Esophagus (tissue), 2 donors: Measurements from ENCODE around the gene BORCS5. TPM values are rescaled to one million over a fixed set of nuclear protein-coding genes. Genes with fewer than 3 reads are reported as not detected.
"Not testable (repeated sequence)": the region's sequence is repeated elsewhere in the genome, so short reads cannot be mapped to it uniquely, and the experiment has no call there.

Source experiments
- H3K27ac ChIP-seq, 2 donors: one replicate each; pipeline ENCODE4 v1.5.1; 2013; ENCODE audit warnings: low read depth in 2 of 2, mild to moderate bottlenecking in 2 of 2, inconsistent platforms in 1 of 2, low read length in 1 of 2, moderate library complexity in 1 of 2
- H3K27me3 ChIP-seq, 2 donors: one replicate each; pipeline ENCODE4 v1.6.1; 2013; ENCODE audit warnings: low read length in 2 of 2, control low read depth in 1 of 2, mild to moderate bottlenecking in 1 of 2; ENCODE audit not compliant: insufficient read depth in 2 of 2, control insufficient read depth in 1 of 2
- H3K36me3 ChIP-seq, 2 donors: one replicate each; pipeline ENCODE4 v1.6.1; 2013; ENCODE audit warnings: low read length in 1 of 2; ENCODE audit not compliant: control insufficient read depth in 2 of 2, insufficient read depth in 2 of 2
- H3K4me1 ChIP-seq, 2 donors: one replicate each; pipeline ENCODE4 v1.6.1; 2013; ENCODE audit warnings: low read length in 1 of 2; ENCODE audit not compliant: control insufficient read depth in 2 of 2, insufficient read depth in 2 of 2
- H3K4me3 ChIP-seq, 2 donors: one replicate each; pipeline ENCODE4 v1.5.1; 2013; ENCODE audit warnings: low read length in 2 of 2, mild to moderate bottlenecking in 2 of 2, low read depth in 1 of 2, moderate library complexity in 1 of 2
- H3K9me3 ChIP-seq, 2 donors: one replicate each; pipeline ENCODE4 v1.6.1; 2013; ENCODE audit warnings: mild to moderate bottlenecking in 2 of 2, low read depth in 1 of 2, low read length in 1 of 2, moderate library complexity in 1 of 2; ENCODE audit not compliant: control insufficient read depth in 2 of 2, insufficient read depth in 1 of 2
- whole genome bisulfite sequencing, 2 donors: extraction: QIAGEN DNeasy Blood & Tissue Kit; methylation state at CpG; one replicate each; pipeline ENCODE4 v1.1.7; 2013; 5-methylcytosine and 5-hydroxymethylcytosine counted together
- polyA plus RNA-seq, 2 donors: library from polyadenylated mRNA; stranded (reverse); fragments of 200-250 nt; gene quantifications; one replicate each; pipeline ENCODE4 v1.2.3, GENCODE V29; 2013
- donor health status: healthy with polysubstance abuse.
- donor health status: Bipolar disorder and iron deficiency.

BORCS5 gene
- polyA plus RNA-seq, 2 donors, result 2.6 to 11.1 TPM

DNA sequence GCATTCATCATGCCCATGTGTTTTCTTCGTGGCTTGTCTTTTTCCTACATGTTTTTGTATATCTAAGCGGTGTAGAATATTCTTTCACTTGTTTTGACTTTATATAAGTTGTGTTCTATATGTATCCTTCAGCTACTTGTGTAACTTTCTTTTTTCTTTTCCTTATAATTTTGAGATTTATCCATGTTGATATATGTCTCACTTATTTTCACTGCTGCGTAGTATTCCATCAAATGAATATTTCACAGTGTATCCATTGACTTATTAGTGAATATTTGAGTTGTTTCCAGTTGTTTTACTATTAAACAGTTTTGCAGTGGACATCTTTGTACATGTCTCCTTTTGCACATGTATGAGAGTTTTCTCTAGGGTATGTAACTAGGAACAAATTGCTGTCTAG, 43.9 kb downstream of the BORCS5 start:
- 92 to 99% methylated on average over 3 of the region's 3 CpGs for WGBS, 2 donors
- no peaks in the 10 kb centered on the region for H3K4me1 ChIP-seq
- no peaks in the 10 kb centered on the region for H3K9me3 ChIP-seq
- no peak overlapping the region for H3K4me3 ChIP-seq
- no peak overlapping the region for H3K27ac ChIP-seq
- H3K27me3 ChIP-seq, result no peaks in the 10 kb centered on the region
- no peaks in the 10 kb centered on the region for H3K36me3 ChIP-seq

DNA sequence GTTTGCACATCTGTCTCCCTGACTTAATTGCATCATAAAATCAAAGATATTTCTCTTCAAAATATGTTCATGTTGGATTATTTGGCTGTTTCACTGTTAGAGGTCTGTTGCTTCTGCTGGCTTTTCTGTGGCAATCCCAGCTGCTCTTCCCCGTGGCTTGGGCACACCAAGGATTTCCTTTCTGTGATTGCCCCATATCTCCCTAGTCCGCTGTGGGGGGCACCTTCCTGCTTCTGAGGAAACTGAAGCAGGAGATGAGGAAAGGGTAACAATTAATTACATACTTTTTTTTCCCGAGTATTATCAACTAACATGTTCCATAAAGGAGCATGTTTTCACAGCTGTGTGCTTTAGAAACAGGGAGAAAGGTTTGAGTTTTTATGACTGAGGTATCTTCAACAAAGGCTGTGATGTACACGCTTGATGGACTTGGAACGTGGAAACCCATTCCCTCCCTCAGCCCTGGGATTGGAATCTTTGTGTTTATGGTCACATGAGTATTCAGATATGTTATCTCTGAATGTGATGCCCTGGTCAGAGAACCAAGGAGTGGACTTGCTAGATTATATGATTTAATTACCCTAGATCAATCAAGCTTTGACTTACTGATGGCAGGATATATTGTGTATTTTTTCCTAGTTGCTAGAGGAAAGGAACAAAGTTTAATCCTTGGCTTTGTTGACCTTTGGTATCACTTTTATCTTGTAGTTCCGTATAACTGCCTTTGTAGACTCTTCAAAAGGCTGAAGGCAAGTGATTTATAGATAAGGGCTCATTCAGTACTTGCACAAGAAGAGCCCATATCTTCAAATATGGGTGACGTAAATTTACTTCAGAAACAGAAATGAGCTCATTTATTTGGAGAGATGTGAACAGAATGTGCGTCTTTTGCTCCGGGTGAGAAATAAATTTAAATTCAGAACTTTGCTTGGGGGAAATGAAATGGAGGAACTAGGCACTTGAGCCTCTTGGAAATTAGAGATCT, 46.7 kb downstream of the BORCS5 start:
- no peaks in the 10 kb centered on the region for H3K27me3 ChIP-seq
- 60 to 77% methylated on average over 9 of the region's 9 CpGs for WGBS, 2 donors
- no peaks in the 10 kb centered on the region for H3K9me3 ChIP-seq
- no peaks in the 10 kb centered on the region for H3K36me3 ChIP-seq
- no peak overlapping the region for H3K4me3 ChIP-seq
- no peak overlapping the region for H3K27ac ChIP-seq
- H3K4me1 ChIP-seq, result no peaks in the 10 kb centered on the region

DNA sequence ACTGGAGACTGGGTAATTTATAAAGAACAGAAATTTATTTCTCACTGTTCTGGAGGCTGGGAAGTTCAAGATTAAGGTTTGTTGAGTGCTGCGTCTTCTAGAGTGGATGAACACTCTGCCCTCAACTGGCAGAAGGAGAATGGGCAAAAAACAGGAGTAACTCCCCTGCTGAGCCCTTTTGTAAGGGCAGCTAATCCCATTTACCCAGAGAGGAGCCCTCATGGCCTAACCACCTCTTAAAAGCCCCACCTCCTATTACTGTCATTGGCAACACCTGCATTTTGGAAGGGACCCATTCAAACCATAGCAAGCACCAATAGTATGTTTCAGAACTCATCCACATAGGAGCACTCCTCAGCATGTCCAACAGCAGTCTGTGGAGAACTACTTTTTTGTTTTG, 47.4 kb downstream of the BORCS5 start:
- 96 to 98% methylated on average over 1 of the region's 1 CpG for WGBS, 2 donors
- Histone ChIP-seq H3K27me3 (no peaks in the 10 kb centered on the region), H3K9me3 (no peaks in the 10 kb centered on the region), H3K4me3 (no peak overlapping the region), H3K27ac (no peak overlapping the region), H3K4me1 (no peaks in the 10 kb centered on the region), H3K36me3 (no peaks in the 10 kb centered on the region)

DNA sequence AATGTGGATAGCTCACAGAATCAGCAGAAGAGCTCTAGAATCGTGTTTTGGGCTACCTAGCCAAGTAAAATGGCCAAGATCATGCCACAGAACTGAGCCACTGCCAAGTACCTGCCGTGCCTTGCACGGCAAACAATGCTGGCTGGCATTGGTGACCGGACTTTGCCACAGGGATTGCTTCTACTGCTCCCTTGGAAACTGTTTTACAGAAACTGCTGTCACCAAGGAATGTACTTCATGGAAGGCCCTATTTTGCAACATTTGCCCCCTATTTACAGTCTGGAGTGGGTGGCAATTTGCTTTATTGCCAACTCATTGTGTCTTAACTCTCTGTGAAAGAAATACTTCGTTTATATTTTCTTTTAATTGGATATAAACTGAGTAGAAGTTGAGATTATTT, 49.0 kb downstream of the BORCS5 start:
- 33 to 35% methylated on average over 5 of the region's 5 CpGs for WGBS, 2 donors
- H3K9me3 ChIP-seq, result no peaks in the 10 kb centered on the region
- H3K36me3 ChIP-seq, result no peaks in the 10 kb centered on the region
- H3K27me3 ChIP-seq, result no peaks in the 10 kb centered on the region
- no peaks in the 10 kb centered on the region for H3K4me1 ChIP-seq
- H3K27ac ChIP-seq, result no peak overlapping the region
- no peak overlapping the region for H3K4me3 ChIP-seq

DNA sequence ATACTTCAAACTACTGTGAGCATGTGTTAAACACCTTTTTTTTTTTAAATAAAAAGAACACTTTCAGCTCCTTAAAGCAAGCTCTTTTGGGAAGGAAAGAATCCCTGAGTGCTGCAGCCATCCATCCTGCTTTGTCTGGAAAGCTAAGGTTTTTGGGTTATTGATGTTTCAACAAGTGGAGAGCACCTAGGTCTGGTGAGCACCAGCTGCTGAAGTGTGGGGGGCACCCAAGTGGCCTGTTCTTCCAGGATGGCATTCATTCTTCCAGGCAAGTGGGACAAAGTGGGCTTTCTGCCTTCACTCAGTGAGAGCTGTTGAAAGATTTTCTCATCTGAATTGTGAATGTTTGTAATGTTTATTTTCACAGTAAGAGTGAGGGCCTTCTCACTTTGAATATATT, 49.9 kb downstream of the BORCS5 start:
- no peaks in the 10 kb centered on the region for H3K4me1 ChIP-seq
- no peaks in the 10 kb centered on the region for H3K36me3 ChIP-seq
- no peak overlapping the region for H3K27ac ChIP-seq

DNA sequence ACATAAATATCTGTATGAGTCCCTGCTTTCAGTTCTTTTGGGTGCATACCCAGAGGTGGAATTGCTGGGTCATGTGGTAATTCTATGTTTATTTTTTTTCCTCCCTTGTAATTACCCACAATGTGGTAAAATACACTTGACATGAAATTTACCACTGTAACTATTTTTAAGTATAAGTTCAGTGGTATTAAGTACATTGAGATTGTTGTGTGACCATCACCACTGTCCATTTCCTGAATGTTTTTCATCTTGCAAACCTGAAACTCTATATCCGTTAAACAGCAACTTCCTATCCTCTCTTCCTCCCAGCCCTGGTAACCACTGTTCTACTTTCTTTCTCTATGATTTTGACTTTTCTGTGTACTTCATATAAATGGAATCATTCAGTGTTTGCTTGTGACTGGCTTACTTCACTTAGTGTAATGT, 51.4 kb downstream of the BORCS5 start:
- 76 to 80% methylated on average over 1 of the region's 1 CpG for WGBS, 2 donors
- no peaks in the 10 kb centered on the region for H3K9me3 ChIP-seq
- no peaks in the 10 kb centered on the region for H3K36me3 ChIP-seq
- H3K4me1 ChIP-seq, result no peaks in the 10 kb centered on the region
- H3K27ac ChIP-seq, result no peak overlapping the region
- no peak overlapping the region for H3K4me3 ChIP-seq
- H3K27me3 ChIP-seq, result no peaks in the 10 kb centered on the region

More for the DNA sequence above, 49.9 kb downstream of the BORCS5 start:
- no peaks in the 10 kb centered on the region for H3K9me3 ChIP-seq
- H3K4me3 ChIP-seq, result no peak overlapping the region
- no peaks in the 10 kb centered on the region for H3K27me3 ChIP-seq

DNA sequence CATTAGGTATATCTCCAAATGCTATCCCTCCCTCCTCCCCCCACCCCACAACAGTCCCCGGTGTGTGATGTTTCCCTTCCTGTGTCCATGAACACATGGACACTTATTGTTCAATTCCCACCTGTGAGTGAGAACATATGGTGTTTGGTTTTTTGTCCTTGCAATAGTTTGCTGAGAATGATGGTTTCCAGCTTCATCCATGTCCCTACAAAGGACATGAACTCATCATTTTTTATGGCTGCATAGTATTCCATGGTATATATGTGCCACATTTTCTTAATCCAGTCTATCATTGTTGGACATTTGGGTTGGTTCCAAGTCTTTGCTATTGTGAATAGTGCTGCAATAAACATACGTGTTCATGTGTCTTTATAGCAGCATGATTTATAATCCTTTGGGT, 52.5 kb downstream of the BORCS5 start:
- H3K9me3 ChIP-seq, H3K4me3 ChIP-seq, H3K36me3 ChIP-seq, H3K27me3 ChIP-seq, H3K4me1 ChIP-seq, H3K27ac ChIP-seq: not testable (repeated sequence)
- WGBS, 2 donors, result 97 to 100% methylated on average over 1 of the region's 2 CpGs

DNA sequence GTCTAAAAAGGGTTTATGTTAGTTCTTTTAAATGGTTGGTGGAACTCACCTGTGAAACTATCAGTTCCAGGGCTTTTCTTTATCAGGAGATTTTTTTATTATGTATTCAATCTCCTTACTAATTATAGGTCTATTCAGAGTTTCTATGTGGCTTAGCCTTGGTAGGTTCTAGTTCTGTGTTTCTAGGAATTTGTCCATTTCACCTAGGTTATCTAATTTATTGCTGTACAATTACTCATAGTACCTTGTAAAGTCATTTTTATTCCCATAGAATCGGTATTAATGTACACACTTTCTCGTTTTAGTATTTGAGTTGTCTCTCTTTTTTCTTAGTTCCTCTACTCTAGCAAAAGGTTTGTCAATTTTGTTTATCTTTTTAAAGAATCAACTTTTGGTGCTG, 59.0 kb downstream of the BORCS5 start:
- Histone ChIP-seq H3K27ac (no peak overlapping the region), H3K4me1 (no peaks in the 10 kb centered on the region), H3K9me3 (no peaks in the 10 kb centered on the region), H3K36me3 (no peaks in the 10 kb centered on the region), H3K27me3 (no peaks in the 10 kb centered on the region), H3K4me3 (no peak overlapping the region)
- 73 to 85% methylated on average over 2 of the region's 2 CpGs for WGBS, 2 donors

DNA sequence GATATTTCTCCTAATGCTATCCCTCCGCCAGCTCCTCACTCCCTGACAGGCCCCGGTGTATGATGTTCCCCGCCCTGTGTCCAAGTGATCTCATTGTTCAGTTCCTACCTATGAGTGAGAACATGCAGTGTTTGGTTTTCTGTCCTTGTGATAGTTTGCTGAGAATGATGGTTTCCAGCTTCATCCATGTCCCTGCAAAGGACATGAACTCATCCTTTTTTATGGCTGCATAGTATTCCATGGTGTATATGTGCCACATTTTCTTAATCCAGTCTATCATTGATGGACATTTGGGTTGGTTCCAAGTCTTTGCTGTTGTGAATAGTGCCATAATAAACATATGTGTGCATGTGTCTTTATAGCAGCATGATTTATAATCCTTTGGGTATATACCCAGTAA, 62.3 kb downstream of the BORCS5 start:
- not testable (repeated sequence) for H3K27me3 ChIP-seq, H3K4me3 ChIP-seq, H3K36me3 ChIP-seq, H3K9me3 ChIP-seq, H3K4me1 ChIP-seq, H3K27ac ChIP-seq
- 98 to 100% methylated on average over 3 of the region's 3 CpGs for WGBS, 2 donors

DNA sequence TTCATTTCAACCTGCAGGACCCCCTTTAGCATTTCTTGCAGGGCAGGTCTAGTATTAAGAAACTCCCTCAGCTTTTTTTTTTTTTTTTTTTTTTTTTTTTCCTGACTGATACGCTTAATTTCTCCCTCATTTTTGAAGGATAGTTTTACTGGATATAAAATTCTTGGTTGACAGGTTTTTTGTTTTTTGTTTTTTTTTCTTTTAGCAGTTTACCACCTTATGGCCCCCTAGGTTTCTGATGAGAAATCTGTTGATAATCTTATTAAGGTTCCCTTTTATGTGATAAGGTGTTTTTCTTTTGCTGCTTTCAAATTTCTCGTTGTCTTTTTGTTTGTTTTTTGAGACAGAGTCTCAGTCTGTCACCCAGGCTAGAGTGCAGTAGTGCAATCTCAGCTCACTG, 66.5 kb downstream of the BORCS5 start:
- H3K9me3 ChIP-seq, result no peaks in the 10 kb centered on the region
- no peaks in the 10 kb centered on the region for H3K4me1 ChIP-seq
- H3K27me3 ChIP-seq, result no peaks in the 10 kb centered on the region
- H3K36me3 ChIP-seq, result no peaks in the 10 kb centered on the region
- WGBS, 2 donors, result 97 to 98% methylated on average over 2 of the region's 2 CpGs
- no peak overlapping the region for H3K27ac ChIP-seq
- no peak overlapping the region for H3K4me3 ChIP-seq
